ENCODE results near the gene MRPS10.
A peak's percentile ranks its signal among the peaks of the same experiment; 100 is the strongest.
"Not testable (repeated sequence)": the region's sequence is repeated elsewhere in the genome, so short reads cannot be mapped to it uniquely, and the experiment has no call there.

The MRPS10 gene

GRCh38 chr6:42211726-42212125 is 5.9 kb downstream of the MRPS10 start:
- DNase-seq (ENCODE audit: low spot score), result no peak
- no peak for FAIRE-seq

- FAIRE-seq, result no peak
- no peak for DNase-seq (ENCODE audit: low spot score)
These were observed 7.1 kb downstream of the MRPS10 start for GRCh38 chr6:42210551-42210950.

- not testable (repeated sequence) for FAIRE-seq
These were observed 10.1 kb downstream of the MRPS10 start for GRCh38 chr6:42207559-42207958.

GRCh38 chr6:42204768-42205282 is 12.8 kb downstream of the MRPS10 start:
- DNase-seq (ENCODE audit: low spot score) (no peak), FAIRE-seq (no peak)

More at GRCh38 chr6:42207559-42207958, 10.1 kb downstream of the MRPS10 start:
- not testable (repeated sequence) for DNase-seq (ENCODE audit: low spot score)

GRCh38 chr6:42203183-42203582 is 14.5 kb downstream of the MRPS10 start:
- DNase-seq (ENCODE audit: low spot score), result no peak

GRCh38 chr6:42202131-42202915 is 15.3 kb downstream of the MRPS10 start:
- not testable (repeated sequence) for DNase-seq (ENCODE audit: low spot score); FAIRE-seq

More at GRCh38 chr6:42203183-42203582, 14.5 kb downstream of the MRPS10 start:
- no peak for FAIRE-seq

- DNase-seq (ENCODE audit: low spot score), result no peak
- no peak for FAIRE-seq
These were observed 16.3 kb downstream of the MRPS10 start for GRCh38 chr6:42201382-42201781.

GRCh38 chr6:42200035-42200434 is 17.6 kb downstream of the MRPS10 start:
- DNase-seq (ENCODE audit: low spot score), result peak; percentile 83

GRCh38 chr6:42199106-42199981 is 18.3 kb downstream of the MRPS10 start:
- FAIRE-seq (peak; percentile 96), DNase-seq (ENCODE audit: low spot score) (peak; percentile 96)

More at GRCh38 chr6:42200035-42200434, 17.6 kb downstream of the MRPS10 start:
- peak; percentile 83 for FAIRE-seq

GRCh38 chr6:42197555-42198362 is 19.9 kb downstream of the MRPS10 start:
- FAIRE-seq, result peak; percentile 81

GRCh38 chr6:42195415-42195814 is 22.2 kb downstream of the MRPS10 start:
- no peak for FAIRE-seq
- no peak for DNase-seq (ENCODE audit: low spot score)

More at GRCh38 chr6:42197555-42198362, 19.9 kb downstream of the MRPS10 start:
- DNase-seq (ENCODE audit: low spot score), result peak; percentile 92

- DNase-seq (ENCODE audit: low spot score) (no peak), FAIRE-seq (no peak)
These were observed 23.6 kb downstream of the MRPS10 start for GRCh38 chr6:42194056-42194455.

GRCh38 chr6:42193491-42193894 is 24.2 kb downstream of the MRPS10 start:
- DNase-seq (ENCODE audit: low spot score) (peak; percentile 59), FAIRE-seq (peak; percentile 36)

- DNase-seq (ENCODE audit: low spot score), result peak; percentile 21
- not testable (repeated sequence) for FAIRE-seq
These were observed 25.3 kb downstream of the MRPS10 start for GRCh38 chr6:42192385-42192784.

GRCh38 chr6:42190554-42191183 is 27.0 kb downstream of the MRPS10 start:
- FAIRE-seq (no peak), DNase-seq (ENCODE audit: low spot score) (peak; percentile 27)

- DNase-seq (ENCODE audit: low spot score) (no peak), FAIRE-seq (no peak)
These were observed 29.3 kb downstream of the MRPS10 start for GRCh38 chr6:42188406-42188805.

GRCh38 chr6:42185597-42185996 is 32.1 kb downstream of the MRPS10 start:
- DNase-seq (ENCODE audit: low spot score) (no peak), FAIRE-seq (no peak)

- DNase-seq (ENCODE audit: low spot score) (no peak), FAIRE-seq (no peak)
These were observed 33.2 kb downstream of the MRPS10 start for GRCh38 chr6:42184475-42184874.

GRCh38 chr6:42182101-42182500 is 35.6 kb downstream of the MRPS10 start:
- no peak for FAIRE-seq
- DNase-seq (ENCODE audit: low spot score), result no peak

GRCh38 chr6:42179945-42180313 is 37.7 kb downstream of the MRPS10 start:
- FAIRE-seq (no peak), DNase-seq (ENCODE audit: low spot score) (no peak)

Data from RCC 7860 (cell line).